Osteoblast (primary cell): Measurements from ENCODE around the gene SLC27A1. TPM values are rescaled to one million over a fixed set of nuclear protein-coding genes. Genes with fewer than 3 reads are reported as not detected.

Experiments
- DNase-seq: peaks from one replicate; pipeline ENCODE4 v3.0.0; 2011; ENCODE audit warnings: low spot score, mixed read lengths; ENCODE audit not compliant: insufficient read length; ENCODE audit errors: missing footprints
- H2AFZ ChIP-seq: 2 replicates; pipeline ENCODE4 v1.6.0; 2011; ENCODE audit warnings: mild to moderate bottlenecking, low read length
- H3K27ac ChIP-seq: 2 replicates; pipeline ENCODE4 v1.5.1; 2011; ENCODE audit warnings: mild to moderate bottlenecking, low read depth, low read length, moderate library complexity
- H3K27me3 ChIP-seq: 2 replicates; pipeline ENCODE4 v1.6.0; 2012; ENCODE audit warnings: mild to moderate bottlenecking, control low read depth, inconsistent platforms, low read length, moderate library complexity; ENCODE audit not compliant: insufficient read depth
- H3K36me3 ChIP-seq: 2 replicates; pipeline ENCODE4 v1.5.1; 2011; ENCODE audit warnings: mild to moderate bottlenecking, low read length, control low read depth, moderate library complexity; ENCODE audit not compliant: insufficient read depth
- H3K4me1 ChIP-seq: 2 replicates; pipeline ENCODE4 v1.5.1; 2011; ENCODE audit warnings: mild to moderate bottlenecking, low read length, control low read depth, moderate library complexity; ENCODE audit not compliant: insufficient read depth
- H3K4me2 ChIP-seq: 2 replicates; pipeline ENCODE4 v1.6.0; 2011; ENCODE audit warnings: mild to moderate bottlenecking, low read length; ENCODE audit not compliant: insufficient read depth
- H3K4me3 ChIP-seq: fragments of 200-600 bp; sonication (generic); 3 replicates; pipeline ENCODE4 v1.5.1; 2012; ENCODE audit warnings: mild to moderate bottlenecking, low read length, inconsistent platforms; ENCODE audit not compliant: insufficient read depth
- H3K79me2 ChIP-seq: 2 replicates; pipeline ENCODE4 v1.6.0; 2012; ENCODE audit warnings: mild to moderate bottlenecking, low read length, control low read depth, inconsistent platforms; ENCODE audit not compliant: insufficient read depth
- H3K9me3 ChIP-seq: 2 replicates; pipeline ENCODE4 v1.5.1; 2011; ENCODE audit warnings: low read depth, low read length, control low read depth
- H4K20me1 ChIP-seq: 2 replicates; pipeline ENCODE4 v1.6.0; 2012; ENCODE audit warnings: mild to moderate bottlenecking, low read length, control low read depth; ENCODE audit not compliant: insufficient read depth
- total RNA-seq: library from RNA; depleted of rRNA; stranded (reverse); fragments of >200 nt; gene quantifications from 2 replicates; pipeline ENCODE4 v1.2.3, GENCODE V29; 2012
- TF ChIP-seq, protein P1 (sequence below): IDR thresholded peaks from 2 replicates; pipeline ENCODE4 v1.5.1; 2011; ENCODE audit warnings: mild to moderate bottlenecking, low read depth, low read length, moderate library complexity; ENCODE audit errors: extremely low read depth

Gene SLC27A1
- total RNA-seq, 1 donor, result 64.4 TPM

DNA sequence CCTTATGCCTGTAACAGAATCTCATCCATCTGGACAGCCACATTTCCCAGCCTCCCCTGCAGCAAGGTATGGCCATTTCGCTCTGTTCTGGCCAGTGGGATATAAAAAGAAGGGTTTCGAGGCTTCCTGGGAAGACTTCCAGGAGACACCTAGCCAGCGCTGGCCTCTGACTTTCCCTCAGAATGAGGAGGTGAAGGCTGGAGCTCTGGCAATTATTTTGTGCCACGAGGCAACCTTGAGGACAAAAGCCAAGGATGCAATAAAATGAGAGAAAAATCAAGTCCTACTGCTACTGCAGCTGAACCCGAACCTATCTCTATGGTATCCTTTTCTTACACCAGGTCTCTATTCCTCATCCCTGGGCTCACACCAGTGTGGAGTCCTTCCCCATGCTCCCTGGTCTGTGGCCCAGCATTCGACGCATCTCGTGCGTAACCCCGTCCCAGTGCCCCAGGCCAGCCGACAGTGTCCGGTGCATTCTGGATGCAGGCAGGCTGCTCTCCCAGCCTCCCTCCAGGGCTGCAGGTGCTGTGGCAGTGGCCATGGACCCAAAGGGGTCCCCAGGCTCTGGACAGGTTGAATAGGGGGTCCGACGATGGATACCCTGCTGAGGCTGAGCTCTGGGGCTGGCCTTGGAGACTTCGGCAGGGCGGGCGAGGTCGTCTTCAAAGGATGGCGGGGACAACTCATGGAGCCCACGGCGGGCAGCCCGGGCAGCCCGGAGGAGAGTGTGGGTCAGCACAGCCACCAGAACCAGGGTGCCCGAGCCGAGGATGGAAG is 34.0 kb upstream of the SLC27A1 start:
- no peaks in the 10 kb centered on the region for H3K9me3 ChIP-seq
- H4K20me1 ChIP-seq, result no peaks in the 10 kb centered on the region
- no peaks in the 10 kb centered on the region for H3K36me3 ChIP-seq
- H3K27me3 ChIP-seq, result no peaks in the 10 kb centered on the region
- H3K4me3 ChIP-seq, result no peak overlapping the region
- DNase-seq, result peak; percentile 52
- H3K27ac ChIP-seq, result no peak overlapping the region
- no peaks in the 10 kb centered on the region for H3K79me2 ChIP-seq
- no peaks in the 10 kb centered on the region for H3K4me1 ChIP-seq
- H2AFZ ChIP-seq, result no peak overlapping the region
- no peak overlapping the region for H3K4me2 ChIP-seq
- TF ChIP-seq, protein P1, sequence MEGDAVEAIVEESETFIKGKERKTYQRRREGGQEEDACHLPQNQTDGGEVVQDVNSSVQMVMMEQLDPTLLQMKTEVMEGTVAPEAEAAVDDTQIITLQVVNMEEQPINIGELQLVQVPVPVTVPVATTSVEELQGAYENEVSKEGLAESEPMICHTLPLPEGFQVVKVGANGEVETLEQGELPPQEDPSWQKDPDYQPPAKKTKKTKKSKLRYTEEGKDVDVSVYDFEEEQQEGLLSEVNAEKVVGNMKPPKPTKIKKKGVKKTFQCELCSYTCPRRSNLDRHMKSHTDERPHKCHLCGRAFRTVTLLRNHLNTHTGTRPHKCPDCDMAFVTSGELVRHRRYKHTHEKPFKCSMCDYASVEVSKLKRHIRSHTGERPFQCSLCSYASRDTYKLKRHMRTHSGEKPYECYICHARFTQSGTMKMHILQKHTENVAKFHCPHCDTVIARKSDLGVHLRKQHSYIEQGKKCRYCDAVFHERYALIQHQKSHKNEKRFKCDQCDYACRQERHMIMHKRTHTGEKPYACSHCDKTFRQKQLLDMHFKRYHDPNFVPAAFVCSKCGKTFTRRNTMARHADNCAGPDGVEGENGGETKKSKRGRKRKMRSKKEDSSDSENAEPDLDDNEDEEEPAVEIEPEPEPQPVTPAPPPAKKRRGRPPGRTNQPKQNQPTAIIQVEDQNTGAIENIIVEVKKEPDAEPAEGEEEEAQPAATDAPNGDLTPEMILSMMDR, result no peak

DNA sequence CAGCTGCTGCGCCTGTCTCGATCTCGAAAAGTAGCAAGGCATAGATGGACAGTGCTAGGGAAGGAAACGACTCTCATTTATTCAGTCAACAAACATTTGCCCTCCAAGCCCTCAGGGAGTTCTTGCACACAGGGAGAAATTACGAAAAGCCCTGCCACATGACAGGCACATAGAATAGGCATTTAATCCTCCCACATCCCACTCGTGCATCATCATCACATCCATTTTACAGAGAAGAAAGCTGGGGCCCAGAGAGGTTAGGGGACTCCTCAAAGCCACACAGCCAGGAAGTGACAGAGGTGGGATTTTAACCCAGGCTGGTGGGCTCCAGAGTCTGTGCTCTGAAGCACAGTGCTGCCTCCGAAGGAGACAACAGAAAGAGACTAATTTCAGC is 33.5 kb upstream of the SLC27A1 start:
- H3K4me3 ChIP-seq, result no peak overlapping the region
- no peaks in the 10 kb centered on the region for H3K27me3 ChIP-seq
- H3K9me3 ChIP-seq, result no peaks in the 10 kb centered on the region
- peak; percentile 36 for DNase-seq
- no peak overlapping the region for H3K4me2 ChIP-seq
- H3K36me3 ChIP-seq, result no peaks in the 10 kb centered on the region
- no peak overlapping the region for H2AFZ ChIP-seq
- H3K4me1 ChIP-seq, result no peaks in the 10 kb centered on the region
- H4K20me1 ChIP-seq, result no peaks in the 10 kb centered on the region
- H3K79me2 ChIP-seq, result no peaks in the 10 kb centered on the region
- TF ChIP-seq, protein P1, result no peak
- H3K27ac ChIP-seq, result no peak overlapping the region

DNA sequence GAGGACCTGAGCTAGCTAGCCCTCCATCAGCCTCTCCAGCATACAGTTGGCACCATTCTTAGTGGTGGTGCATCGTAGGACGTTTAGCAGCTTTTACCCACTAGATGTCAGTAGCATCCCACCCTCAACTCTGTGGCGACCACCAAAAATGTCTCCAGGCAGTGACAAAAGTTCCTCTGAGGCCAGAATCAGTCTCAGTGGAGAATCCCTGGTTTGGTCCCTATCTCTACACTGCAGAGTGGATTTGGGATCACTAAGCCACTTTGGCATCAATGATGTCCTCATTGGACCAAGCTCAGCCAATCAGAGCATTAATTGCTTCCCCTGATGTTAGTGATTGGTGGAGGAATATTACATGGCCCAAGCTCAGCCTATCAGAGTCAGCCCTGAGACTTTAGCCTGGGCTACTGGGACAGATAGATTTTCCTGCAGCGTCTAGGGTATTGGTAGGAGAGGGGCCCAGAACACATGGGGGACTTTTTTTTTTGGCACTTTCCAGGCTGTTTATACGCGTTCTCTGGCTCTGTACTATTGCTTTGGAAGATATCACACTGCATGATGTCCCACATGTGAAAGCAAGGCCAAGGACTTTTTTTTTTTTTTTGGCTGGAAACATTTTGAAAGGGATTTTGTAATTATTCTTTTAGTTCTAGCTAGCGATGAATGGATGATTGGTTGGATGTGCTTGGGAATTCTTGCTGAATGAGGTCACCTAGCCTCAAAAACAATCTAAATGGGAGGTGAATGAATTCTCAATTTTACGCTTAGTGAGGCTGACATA is 28.9 kb upstream of the SLC27A1 start:
- Histone ChIP-seq H2AFZ (no peak overlapping the region), H3K27me3 (no peaks in the 10 kb centered on the region), H3K36me3 (no peaks in the 10 kb centered on the region), H3K27ac (no peak overlapping the region), H3K4me1 (no peaks in the 10 kb centered on the region), H4K20me1 (no peaks in the 10 kb centered on the region), H3K4me2 (no peak overlapping the region), H3K79me2 (no peaks in the 10 kb centered on the region), H3K4me3 (no peak overlapping the region), H3K9me3 (no peaks in the 10 kb centered on the region)
- DNase-seq, result peak; percentile 89
- TF ChIP-seq, protein P1, result peak; percentile 50

DNA sequence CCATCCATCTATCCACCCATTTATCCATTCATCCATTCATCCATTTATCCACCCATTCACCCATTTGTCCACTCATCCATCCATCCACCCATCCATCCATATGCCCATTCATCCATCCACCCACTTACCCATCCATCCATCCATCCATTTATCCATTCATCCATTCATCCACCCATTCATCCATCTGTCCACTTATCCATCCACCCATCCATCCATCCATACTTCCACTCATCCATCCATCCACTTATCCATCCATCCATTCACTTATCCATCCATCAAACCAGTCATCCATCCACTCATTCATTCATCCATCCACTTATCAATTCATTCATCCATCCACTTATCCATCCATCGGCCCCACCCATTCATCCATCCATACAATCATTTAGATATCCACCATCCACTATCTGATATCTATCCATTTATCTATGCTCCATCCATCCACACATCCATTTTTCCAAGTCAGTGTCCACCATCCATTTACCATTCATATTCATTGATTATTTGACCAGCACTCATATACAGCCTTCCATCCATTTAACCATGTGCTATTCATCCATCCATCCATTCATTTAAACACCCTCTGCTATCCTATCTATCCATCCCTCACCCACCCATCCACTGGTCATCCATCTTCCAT is 24.7 kb upstream of the SLC27A1 start:
- H2AFZ ChIP-seq, result no peak overlapping the region
- TF ChIP-seq, protein P1, result no peak
- no peaks in the 10 kb centered on the region for H3K79me2 ChIP-seq
- DNase-seq, result peak; percentile 9
- no peak overlapping the region for H3K27ac ChIP-seq
- H3K27me3 ChIP-seq, result peaks cover 16% of the 10 kb centered on the region
- no peak overlapping the region for H3K4me2 ChIP-seq
- no peak overlapping the region for H3K4me3 ChIP-seq
- H3K4me1 ChIP-seq, result no peaks in the 10 kb centered on the region
- no peaks in the 10 kb centered on the region for H4K20me1 ChIP-seq
- H3K9me3 ChIP-seq, result no peaks in the 10 kb centered on the region
- H3K36me3 ChIP-seq, result no peaks in the 10 kb centered on the region
